Right atrium auricular region (tissue), 2 donors: ENCODE measurements around the gene TMEM123. TPM values are rescaled to one million over a fixed set of nuclear protein-coding genes. Genes with fewer than 3 reads are reported as not detected.
"Not testable (repeated sequence)": the region's sequence is repeated elsewhere in the genome, so short reads cannot be mapped to it uniquely, and the experiment has no call there.

Experiments used
- DNase-seq: peaks from one replicate; pipeline ENCODE4 v3.0.0-alpha.2; 2019; ENCODE audit warnings: low spot score
- H3K27ac ChIP-seq, 2 donors: fragments of 200-600 bp; sonication (generic); 1 replicate in 1 of 2; 2 replicates in 1 of 2; pipeline ENCODE4 v1.5.1; 2016 to 2019
- H3K27me3 ChIP-seq, 2 donors: fragments of 200-600 bp; sonication (generic); one replicate each; pipeline versions ENCODE4 v1.5.1 to v1.6.0; 2017 to 2019
- H3K36me3 ChIP-seq: fragments of 200-600 bp; sonication (generic); one replicate; pipeline ENCODE4 v1.5.1; 2016
- H3K4me1 ChIP-seq, 2 donors: fragments of 200-600 bp; sonication (generic); one replicate each; pipeline versions ENCODE4 v1.5.1 to v1.6.0; 2017 to 2019
- H3K4me3 ChIP-seq, 2 donors: fragments of 200-600 bp; sonication (generic); 1 replicate in 1 of 2; 2 replicates in 1 of 2; pipeline ENCODE4 v1.5.1; 2017 to 2019; ENCODE audit warnings: mild to moderate bottlenecking in 1 of 2, moderate library complexity in 1 of 2
- H3K9me3 ChIP-seq, 2 donors: fragments of 200-600 bp; sonication (generic); one replicate each; pipeline ENCODE4 v1.5.1; 2019
- total RNA-seq, 2 donors: library from RNA; depleted of rRNA; stranded (reverse); fragments of >200 nt; gene quantifications; one replicate each; pipeline ENCODE4 v1.1.0, GENCODE V29; 2016
- TF ChIP-seq, protein P1 (sequence below), 2 donors: fragments of 200-600 bp; sonication (generic); IDR thresholded peaks; one replicate each; pipeline ENCODE4 v1.5.1; 2019; ENCODE audit warnings: antibody characterized with exemption in 2 of 2

TMEM123 gene
- total RNA-seq, 2 donors from 2014 or later = 72.8 to 80.7 TPM

DNA sequence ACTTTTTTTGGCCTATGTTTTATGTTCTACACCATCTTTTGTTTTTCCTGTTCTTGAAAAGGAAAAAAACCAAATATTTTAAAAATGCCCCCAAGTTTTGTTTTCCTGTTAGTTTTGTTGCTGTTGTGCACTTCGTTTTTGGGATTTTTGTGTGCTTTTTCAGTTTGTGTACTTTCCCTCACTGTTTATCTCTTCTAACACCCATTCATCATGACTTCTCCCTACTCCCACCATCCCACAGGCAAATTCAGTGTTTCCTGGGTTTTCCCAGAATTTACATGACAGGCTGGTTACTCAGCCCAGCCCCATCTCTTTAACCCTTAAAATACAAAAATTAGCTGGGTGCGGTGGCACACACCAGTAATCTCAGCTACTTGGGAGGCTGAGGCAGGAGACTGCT is 15.6 kb downstream of the TMEM123 start:
- no peaks in the 10 kb centered on the region for H3K4me1 ChIP-seq
- TF ChIP-seq, protein P1, sequence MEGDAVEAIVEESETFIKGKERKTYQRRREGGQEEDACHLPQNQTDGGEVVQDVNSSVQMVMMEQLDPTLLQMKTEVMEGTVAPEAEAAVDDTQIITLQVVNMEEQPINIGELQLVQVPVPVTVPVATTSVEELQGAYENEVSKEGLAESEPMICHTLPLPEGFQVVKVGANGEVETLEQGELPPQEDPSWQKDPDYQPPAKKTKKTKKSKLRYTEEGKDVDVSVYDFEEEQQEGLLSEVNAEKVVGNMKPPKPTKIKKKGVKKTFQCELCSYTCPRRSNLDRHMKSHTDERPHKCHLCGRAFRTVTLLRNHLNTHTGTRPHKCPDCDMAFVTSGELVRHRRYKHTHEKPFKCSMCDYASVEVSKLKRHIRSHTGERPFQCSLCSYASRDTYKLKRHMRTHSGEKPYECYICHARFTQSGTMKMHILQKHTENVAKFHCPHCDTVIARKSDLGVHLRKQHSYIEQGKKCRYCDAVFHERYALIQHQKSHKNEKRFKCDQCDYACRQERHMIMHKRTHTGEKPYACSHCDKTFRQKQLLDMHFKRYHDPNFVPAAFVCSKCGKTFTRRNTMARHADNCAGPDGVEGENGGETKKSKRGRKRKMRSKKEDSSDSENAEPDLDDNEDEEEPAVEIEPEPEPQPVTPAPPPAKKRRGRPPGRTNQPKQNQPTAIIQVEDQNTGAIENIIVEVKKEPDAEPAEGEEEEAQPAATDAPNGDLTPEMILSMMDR (IDR thresholded peaks at IDR 0.05) = no peak
- H3K36me3 ChIP-seq = no peaks in the 10 kb centered on the region
- H3K4me3 ChIP-seq = no peak overlapping the region
- no peaks in the 10 kb centered on the region for H3K9me3 ChIP-seq
- H3K27ac ChIP-seq = no peak overlapping the region
- DNase-seq = no peak
- H3K27me3 ChIP-seq = no peaks in the 10 kb centered on the region

DNA sequence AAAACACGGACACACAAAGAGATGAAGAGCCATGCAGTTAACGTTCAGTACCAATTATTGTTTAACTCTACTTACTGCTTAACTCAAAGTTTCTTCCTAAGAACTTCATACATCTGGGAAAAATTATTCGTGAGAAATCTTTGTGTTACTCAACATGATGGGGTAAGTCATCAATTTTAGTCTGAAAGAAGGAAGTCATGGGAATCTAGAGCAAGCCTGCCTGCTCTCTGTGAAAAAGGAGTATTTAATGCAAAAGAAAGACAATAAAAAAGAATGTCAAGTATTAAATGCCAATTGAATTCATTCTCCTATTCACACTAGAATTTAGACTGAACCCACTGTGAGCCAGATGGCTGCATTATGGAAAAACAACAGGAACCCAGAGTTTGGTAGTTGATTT is 16.0 kb downstream of the TMEM123 start:
- H3K4me1 ChIP-seq = no peaks in the 10 kb centered on the region
- no peak for DNase-seq
- TF ChIP-seq, protein P1 (IDR thresholded peaks at IDR 0.05) = no peak
- H3K9me3 ChIP-seq = no peaks in the 10 kb centered on the region
- H3K27ac ChIP-seq = no peak overlapping the region
- H3K36me3 ChIP-seq = no peaks in the 10 kb centered on the region
- no peak overlapping the region for H3K4me3 ChIP-seq
- H3K27me3 ChIP-seq = no peaks in the 10 kb centered on the region

DNA sequence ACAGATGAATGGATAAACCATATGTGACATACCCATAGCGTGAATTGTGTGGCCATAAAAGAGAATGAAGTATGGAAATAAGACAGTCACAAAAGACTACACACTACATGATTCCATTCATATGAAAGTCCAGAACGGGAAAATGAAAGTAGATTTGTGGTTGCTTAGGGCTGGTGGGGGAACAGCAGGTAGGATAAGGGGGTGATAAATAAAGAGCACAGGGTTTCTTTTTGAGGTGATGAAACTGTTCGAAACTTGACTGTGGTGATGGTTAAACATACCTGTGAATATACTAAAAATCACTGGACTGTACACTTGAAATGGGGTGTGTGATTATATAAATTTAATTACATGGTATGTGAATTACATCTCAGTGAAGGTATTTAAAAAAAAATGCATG is 16.9 kb downstream of the TMEM123 start:
- TF ChIP-seq, protein P1 (IDR thresholded peaks at IDR 0.05) = no peak
- peaks cover 0 to 6% of the 10 kb centered on the region in 2 donors for H3K4me1 ChIP-seq
- DNase-seq = no peak
- no peaks in the 10 kb centered on the region for H3K36me3 ChIP-seq
- H3K9me3 ChIP-seq = no peaks in the 10 kb centered on the region
- H3K27me3 ChIP-seq = no peaks in the 10 kb centered on the region
- H3K4me3 ChIP-seq = no peak overlapping the region
- no peak overlapping the region for H3K27ac ChIP-seq

DNA sequence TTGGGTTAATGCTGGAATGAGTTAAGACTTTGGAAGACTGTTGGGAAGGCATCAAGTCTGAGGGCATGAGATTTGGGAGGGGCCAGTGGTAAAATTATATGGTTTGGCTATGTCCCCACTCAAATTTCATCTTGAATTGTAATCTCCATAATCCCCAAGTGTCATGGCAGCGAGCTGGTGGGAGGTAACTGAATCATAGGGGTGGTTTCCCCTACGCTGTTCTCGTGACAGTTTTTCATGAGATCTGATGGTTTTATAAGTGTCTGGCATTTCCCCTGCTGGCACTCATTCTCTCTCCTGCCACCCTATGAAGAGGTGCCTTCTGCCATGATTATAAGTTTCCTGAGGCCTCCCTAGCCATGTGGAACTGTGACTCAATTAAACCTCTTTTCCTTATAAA is 19.0 kb downstream of the TMEM123 start:
- H3K4me3 ChIP-seq, H3K27ac ChIP-seq, H3K36me3 ChIP-seq, DNase-seq, H3K27me3 ChIP-seq, H3K9me3 ChIP-seq: not testable (repeated sequence)
- H3K4me1 ChIP-seq = peaks cover 0 to 27% of the 10 kb centered on the region in 2 donors

DNA sequence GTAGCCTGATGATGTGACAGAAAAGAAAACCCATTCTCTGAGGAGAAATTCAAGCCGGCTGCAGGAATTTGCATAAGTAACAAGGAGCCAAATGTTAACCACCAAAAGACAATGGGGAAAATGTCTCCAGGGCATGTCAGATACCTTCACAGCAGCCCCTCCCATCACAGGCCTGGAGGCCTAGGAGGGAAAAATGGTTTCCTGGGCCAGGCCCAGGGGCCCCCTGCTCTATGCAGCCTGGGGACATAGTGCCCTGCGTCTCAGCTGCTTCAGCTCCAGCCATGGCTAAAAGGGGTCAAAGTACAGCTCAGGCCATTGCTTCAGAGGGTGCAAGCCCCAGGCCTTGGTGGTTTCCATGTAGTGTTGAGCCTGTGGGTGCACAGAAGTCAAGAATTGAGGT is 20.0 kb downstream of the TMEM123 start:
- not testable (repeated sequence) for H3K4me3 ChIP-seq, DNase-seq, H3K9me3 ChIP-seq, H3K36me3 ChIP-seq, H3K27me3 ChIP-seq, H3K27ac ChIP-seq
- H3K4me1 ChIP-seq = peaks cover 0 to 28% of the 10 kb centered on the region in 2 donors

DNA sequence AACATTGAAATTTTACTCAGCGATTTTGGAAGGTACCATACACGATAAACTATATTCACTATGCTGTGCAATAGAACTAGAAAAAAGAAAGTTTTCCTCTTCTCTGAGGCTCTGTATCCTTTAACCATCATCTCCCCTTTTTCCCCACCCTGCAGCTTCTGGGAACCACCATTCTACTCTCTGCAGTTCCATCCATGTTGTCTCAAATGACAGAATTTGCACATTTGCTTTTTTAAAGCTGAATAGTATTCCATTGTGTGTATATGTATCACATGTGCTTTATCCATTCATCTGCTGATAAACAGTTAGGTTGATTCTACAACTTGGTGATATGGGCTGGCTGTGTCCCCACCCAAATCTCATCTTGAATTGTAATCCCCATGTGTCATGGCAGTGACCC is 21.2 kb downstream of the TMEM123 start:
- no peaks in the 10 kb centered on the region for H3K9me3 ChIP-seq
- no peak overlapping the region for H3K27ac ChIP-seq
- H3K27me3 ChIP-seq = no peaks in the 10 kb centered on the region
- no peak for DNase-seq
- no peak overlapping the region for H3K4me3 ChIP-seq
- no peaks in the 10 kb centered on the region for H3K36me3 ChIP-seq
- H3K4me1 ChIP-seq = peaks cover 0 to 28% of the 10 kb centered on the region in 2 donors
- TF ChIP-seq, protein P1 (IDR thresholded peaks at IDR 0.05) = no peak

DNA sequence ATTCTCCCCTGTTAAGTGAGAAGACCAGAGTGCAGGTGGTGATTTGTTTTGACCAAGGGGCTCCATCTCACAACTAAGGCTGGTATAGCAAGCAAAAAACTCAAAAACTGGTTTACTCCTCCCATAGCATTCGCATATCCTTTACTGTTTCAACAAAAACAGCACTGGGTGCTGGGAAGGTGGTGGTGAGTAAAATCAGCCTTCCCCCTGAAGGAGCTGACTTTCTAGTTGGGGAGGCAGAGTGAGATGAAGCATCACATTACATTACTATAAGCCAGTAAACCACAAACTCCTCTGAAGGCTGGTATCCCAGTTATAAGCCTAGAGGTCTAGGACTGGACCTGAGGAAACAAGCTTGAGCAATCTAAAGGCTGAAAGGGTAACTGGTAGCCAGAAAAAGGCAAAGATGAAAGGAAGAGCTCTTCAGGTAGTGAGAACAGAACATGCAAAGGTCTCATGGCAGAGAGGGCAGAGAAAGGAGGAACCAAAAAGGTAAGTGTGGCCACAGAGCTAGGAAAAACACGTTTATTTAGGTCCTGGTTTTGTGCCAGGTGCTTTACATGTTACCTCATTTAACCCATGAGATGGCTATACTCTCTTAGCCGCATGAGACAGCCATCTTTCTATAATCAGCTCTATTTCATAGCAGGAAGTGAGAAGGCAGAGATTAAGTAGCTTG is 22.3 kb downstream of the TMEM123 start:
- DNase-seq = no peak
- Histone ChIP-seq H3K9me3 (no peaks in the 10 kb centered on the region), H3K4me1 (peaks cover 0 to 28% of the 10 kb centered on the region in 2 donors), H3K27ac (no peak overlapping the region), H3K27me3 (no peaks in the 10 kb centered on the region), H3K36me3 (no peaks in the 10 kb centered on the region), H3K4me3 (no peak overlapping the region)
- TF ChIP-seq, protein P1 (IDR thresholded peaks at IDR 0.05) = no peak
